GM19240 (cell line): ENCODE measurements around the gene FLNC.
A peak's percentile ranks its signal among the peaks of the same experiment; 100 is the strongest.

Source experiments
- DNase-seq: peaks from one replicate; pipeline ENCODE4 v3.0.0; 2011; ENCODE audit warnings: low spot score; ENCODE audit not compliant: insufficient read length

The FLNC gene, protein sequence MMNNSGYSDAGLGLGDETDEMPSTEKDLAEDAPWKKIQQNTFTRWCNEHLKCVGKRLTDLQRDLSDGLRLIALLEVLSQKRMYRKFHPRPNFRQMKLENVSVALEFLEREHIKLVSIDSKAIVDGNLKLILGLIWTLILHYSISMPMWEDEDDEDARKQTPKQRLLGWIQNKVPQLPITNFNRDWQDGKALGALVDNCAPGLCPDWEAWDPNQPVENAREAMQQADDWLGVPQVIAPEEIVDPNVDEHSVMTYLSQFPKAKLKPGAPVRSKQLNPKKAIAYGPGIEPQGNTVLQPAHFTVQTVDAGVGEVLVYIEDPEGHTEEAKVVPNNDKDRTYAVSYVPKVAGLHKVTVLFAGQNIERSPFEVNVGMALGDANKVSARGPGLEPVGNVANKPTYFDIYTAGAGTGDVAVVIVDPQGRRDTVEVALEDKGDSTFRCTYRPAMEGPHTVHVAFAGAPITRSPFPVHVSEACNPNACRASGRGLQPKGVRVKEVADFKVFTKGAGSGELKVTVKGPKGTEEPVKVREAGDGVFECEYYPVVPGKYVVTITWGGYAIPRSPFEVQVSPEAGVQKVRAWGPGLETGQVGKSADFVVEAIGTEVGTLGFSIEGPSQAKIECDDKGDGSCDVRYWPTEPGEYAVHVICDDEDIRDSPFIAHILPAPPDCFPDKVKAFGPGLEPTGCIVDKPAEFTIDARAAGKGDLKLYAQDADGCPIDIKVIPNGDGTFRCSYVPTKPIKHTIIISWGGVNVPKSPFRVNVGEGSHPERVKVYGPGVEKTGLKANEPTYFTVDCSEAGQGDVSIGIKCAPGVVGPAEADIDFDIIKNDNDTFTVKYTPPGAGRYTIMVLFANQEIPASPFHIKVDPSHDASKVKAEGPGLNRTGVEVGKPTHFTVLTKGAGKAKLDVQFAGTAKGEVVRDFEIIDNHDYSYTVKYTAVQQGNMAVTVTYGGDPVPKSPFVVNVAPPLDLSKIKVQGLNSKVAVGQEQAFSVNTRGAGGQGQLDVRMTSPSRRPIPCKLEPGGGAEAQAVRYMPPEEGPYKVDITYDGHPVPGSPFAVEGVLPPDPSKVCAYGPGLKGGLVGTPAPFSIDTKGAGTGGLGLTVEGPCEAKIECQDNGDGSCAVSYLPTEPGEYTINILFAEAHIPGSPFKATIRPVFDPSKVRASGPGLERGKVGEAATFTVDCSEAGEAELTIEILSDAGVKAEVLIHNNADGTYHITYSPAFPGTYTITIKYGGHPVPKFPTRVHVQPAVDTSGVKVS (N-terminal part only)

DNA sequence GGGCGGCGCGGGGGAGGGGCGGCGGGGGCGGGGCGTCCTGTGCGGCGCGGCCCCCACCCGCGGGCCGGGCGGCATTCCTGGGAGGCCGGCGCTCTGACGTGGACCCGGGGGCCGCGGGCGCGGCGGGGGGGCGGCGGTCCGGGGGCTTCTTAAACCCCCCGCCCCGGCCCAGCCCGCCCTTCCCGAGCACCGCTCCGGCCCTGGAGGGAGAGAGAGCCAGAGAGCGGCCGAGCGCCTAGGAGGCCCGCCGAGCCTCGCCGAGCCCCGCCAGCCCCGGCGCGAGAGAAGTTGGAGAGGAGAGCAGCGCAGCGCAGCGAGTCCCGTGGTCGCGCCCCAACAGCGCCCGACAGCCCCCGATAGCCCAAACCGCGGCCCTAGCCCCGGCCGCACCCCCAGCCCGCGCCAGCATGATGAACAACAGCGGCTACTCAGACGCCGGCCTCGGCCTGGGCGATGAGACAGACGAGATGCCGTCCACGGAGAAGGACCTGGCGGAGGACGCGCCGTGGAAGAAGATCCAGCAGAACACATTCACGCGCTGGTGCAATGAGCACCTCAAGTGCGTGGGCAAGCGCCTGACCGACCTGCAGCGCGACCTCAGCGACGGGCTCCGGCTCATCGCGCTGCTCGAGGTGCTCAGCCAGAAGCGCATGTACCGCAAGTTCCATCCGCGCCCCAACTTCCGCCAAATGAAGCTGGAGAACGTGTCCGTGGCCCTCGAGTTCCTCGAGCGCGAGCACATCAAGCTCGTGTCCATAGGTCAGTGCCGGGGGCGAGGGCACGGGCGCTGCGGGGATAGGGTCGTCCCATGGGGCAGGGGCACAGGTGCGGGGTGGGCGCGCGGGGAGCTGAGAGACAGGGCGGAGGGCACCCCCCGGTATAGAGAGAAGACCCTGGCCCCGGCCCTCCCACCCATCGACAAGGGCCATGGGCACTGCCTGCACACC is at the start of gene FLNC:
FLNC (plus strand) TSS at position 176 of the 947 bp plus-strand sequence; CDS start at position 408, 232 bp downstream.
- DNase-seq: no peak

- no peak for DNase-seq
These were observed 49.1 kb upstream of the FLNC start for GRCh38 chr7:128781126-128781525.

- no peak for DNase-seq
These were observed 48.4 kb upstream of the FLNC start for GRCh38 chr7:128781851-128782250.

DNA sequence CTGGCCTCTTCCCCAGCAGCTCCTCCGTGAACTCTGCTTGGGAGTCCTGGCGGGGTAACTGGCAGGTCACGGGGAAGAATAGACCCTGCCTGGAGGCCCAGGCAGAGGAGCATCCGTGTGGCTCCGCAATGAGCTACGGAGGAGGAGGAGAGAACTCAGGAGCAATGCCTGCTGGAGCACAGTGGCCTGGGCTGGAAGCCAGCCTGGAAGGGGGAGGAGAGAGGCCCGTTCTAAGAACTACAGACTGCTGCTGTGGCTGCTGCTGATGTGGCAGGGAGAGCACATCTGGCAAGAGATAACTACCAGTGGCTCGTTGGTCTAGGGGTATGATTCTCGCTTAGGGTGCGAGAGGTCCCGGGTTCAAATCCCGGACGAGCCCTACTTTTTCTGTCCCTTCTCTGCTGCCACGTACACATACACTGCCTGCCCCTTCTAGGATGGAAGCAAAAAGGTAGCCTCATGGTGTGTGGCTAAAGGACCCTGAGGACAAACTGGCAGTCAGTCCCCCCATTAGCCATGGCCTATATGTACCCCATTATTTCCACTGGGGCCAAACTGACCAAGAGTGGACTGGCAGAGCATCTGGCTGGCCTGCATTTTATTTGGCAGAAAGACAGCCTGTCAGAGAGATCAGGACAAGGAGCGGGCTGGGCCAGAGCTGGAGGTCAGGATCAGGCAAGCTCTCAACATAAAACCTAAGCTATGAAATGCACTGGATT is 46.9 kb upstream of the FLNC start:
- no peak for DNase-seq

GRCh38 chr7:128785738-128786137 is 44.5 kb upstream of the FLNC start:
- DNase-seq: no peak

- no peak for DNase-seq
These were observed 41.5 kb upstream of the FLNC start for GRCh38 chr7:128788446-128789412.

DNA sequence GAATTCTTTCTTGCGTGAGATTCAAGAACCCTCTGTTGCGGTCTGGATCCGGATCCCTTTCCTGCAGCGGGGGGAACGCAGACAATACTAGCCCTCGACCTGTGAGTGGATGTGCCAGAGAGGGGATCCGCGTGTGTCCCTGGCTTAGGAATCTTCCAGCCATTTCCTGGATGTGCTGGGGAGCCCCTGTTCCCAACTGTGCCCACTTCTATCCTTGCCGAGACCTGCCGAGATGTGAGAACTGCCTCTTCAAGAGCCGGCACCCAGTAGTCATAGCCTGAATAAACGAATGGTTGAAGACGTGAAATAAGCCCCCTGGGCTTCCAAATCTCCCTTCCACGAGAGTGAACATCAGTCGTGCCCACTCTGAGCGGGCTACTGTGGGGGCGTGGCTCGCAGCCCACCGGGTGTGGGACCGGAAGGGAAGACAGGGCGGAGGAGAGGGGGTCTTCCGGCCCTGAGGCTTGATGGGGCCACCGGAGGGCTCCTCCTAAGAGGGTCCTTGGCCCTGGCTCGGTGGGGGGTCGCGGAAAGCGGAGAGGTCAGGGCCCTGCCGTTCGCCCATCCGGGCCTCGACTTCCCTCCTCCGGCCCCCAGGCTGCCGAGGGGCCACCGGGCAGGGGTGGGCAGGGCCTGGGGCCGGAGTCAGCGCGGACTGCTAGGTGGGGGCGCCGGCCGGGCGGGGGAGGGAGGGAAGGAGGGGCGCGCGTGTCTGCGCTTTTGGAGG is 39.7 kb upstream of the FLNC start:
- DNase-seq: no peak

- DNase-seq: peak; percentile 73
These were observed 38.9 kb upstream of the FLNC start, which contains the start of gene CCDC136 for GRCh38 chr7:128791121-128791971. CCDC136 (plus strand) TSS chr7:128791968; CDS start chr7:128792412, 444 bp downstream.

- no peak for DNase-seq
These were observed 38.3 kb upstream of the FLNC start for GRCh38 chr7:128791972-128792327.

DNA sequence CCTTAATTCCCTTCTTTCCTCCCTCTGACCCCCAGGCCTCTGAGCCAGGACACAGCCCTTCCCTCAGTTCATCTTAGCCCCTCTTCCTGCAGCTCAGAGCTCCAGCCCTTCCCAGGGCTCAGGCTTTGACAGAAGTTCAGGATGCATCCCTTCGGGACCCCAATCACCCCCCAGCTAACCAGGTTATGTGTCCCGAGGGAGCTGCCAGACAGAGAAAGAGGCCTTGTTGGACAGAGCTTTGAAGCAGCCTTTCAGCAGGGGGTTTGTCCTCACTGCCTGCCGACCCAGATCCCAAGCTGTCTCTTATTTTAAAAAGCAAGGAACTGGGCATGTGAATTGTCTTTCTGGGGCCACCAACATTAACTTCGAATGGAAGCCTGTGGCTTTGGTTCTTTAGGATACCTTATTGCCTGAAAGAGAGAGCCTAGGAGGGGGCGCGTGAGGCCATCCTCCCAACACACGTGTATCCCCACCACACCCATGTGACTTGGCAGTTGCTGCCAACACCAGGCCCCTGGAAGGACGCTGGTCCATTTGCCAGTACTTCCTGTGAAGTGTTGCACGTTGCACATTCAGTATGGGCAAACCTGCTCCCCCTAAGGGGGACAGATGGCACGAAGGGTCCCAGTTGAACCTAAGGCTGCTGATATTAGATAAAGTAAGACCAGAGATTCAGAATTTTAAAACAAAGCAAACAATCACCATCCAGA is 37.6 kb upstream of the FLNC start:
- no peak for DNase-seq

DNA sequence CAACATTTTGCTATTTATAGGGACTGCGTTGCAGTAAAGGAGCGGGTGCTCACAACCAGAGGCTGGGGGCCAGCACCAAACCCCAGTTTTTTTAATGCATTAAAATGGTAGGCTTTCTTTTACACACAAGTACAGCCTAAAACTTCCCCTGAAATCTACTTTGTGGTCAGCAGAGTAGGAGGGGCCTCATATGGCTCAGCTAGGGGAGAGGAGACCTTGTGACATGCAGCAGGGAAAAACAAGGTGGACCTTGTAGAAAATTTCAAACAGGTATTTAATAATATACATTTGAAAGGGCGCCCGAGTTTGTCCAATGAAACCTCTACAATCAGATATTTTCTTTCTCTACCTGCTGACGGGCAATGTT is 37.0 kb upstream of the FLNC start:
- no peak for DNase-seq

DNA sequence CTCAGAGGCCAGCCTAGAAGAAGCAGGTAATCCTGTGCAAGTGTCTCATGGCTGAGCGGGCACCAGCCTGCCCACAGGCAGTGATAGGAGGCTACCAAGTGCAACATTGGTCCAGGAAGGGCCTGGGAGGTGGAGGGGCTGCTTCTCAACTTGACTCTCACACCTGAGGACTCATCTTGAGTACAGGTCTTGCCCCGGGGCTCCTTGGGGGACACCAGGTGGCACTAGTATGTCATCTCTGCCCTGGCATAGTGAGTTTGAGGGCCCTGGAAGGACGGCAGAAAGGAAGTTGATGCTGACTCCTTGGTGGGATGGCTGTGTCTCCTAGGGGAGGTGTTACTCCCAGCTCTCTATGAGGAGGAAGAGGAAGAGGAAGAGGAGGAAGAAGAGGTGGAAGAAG is 36.2 kb upstream of the FLNC start:
- DNase-seq: no peak

DNA sequence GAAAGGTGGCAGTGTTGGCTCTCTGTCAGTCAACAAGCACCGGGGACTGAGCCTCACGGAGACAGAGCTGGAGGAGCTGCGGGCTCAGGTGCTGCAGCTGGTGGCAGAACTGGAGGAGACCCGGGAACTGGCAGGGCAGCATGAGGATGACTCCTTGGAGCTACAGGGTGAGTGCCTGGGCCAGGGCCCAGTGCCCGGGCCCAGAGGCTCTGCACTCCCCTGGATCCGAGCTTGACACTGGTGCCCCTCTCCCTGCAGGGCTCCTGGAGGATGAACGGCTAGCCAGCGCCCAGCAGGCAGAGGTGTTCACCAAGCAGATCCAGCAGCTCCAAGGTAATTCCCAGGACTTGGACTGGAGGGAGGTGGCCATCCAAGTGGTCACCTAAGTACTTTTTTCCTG is 35.8 kb upstream of the FLNC start:
- DNase-seq: no peak

GRCh38 chr7:128795129-128795528 is 35.1 kb upstream of the FLNC start:
- DNase-seq: no peak

DNA sequence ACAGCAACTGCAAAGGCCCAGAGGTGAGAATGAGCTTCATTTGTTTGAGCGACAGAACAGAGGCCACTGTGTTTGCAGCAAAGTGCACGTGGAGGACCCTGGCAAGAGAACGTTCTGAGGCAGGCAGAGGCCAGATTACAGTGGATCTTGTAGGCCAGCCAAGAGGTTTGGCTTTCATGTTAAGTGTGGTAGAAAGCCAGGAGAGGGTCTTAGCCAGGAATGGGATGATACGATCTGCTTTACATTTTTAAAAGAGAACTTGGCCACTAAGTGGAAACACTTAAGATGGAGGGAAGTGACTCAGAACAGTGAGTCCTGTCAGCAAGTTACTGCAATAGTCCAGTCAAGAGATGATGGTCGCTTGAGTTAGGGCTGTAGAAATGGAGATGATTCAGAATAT is 33.9 kb upstream of the FLNC start:
- DNase-seq: no peak

GRCh38 chr7:128799451-128799850 is 30.8 kb upstream of the FLNC start:
- no peak for DNase-seq
